GM19324 (cell line): ENCODE data around the gene PRELID2.
"Not testable (repeated sequence)": the region's sequence is repeated elsewhere in the genome, so short reads cannot be mapped to it uniquely, and the experiment has no call there.

Source experiments
- ATAC-seq: cut with Tn5 transposase; IDR thresholded peaks from one replicate; pipeline ENCODE4 v1.9.1; 2021; ENCODE audit warnings: mild to moderate bottlenecking, moderate library complexity; ENCODE audit not compliant: unreplicated experiment, low FRiP score

Gene PRELID2

GRCh38 chr5:145800181-145800580 lies 35.0 kb downstream of the PRELID2 start:
- ATAC-seq = no peak

- not testable (repeated sequence) for ATAC-seq
Observed at GRCh38 chr5:145798503-145798902, 36.6 kb downstream of the PRELID2 start.

- ATAC-seq = no peak
Observed at GRCh38 chr5:145797336-145797735, 37.8 kb downstream of the PRELID2 start.

GRCh38 chr5:145796318-145796717 lies 38.8 kb downstream of the PRELID2 start:
- ATAC-seq = no peak

GRCh38 chr5:145793574-145793973 lies 41.6 kb downstream of the PRELID2 start:
- ATAC-seq = no peak

- ATAC-seq = no peak
Observed at GRCh38 chr5:145792840-145793239, 42.3 kb downstream of the PRELID2 start.

- no peak for ATAC-seq
Observed at GRCh38 chr5:145791866-145792265, 43.3 kb downstream of the PRELID2 start.

GRCh38 chr5:145787996-145788395 lies 47.1 kb downstream of the PRELID2 start:
- ATAC-seq = no peak

GRCh38 chr5:145787507-145787906 lies 47.6 kb downstream of the PRELID2 start:
- no peak for ATAC-seq

GRCh38 chr5:145787001-145787400 lies 48.1 kb downstream of the PRELID2 start:
- no peak for ATAC-seq

- no peak for ATAC-seq
Observed at GRCh38 chr5:145780982-145781381, 54.2 kb downstream of the PRELID2 start.

GRCh38 chr5:145778144-145778900 lies 56.8 kb downstream of the PRELID2 start:
- ATAC-seq = no peak

GRCh38 chr5:145777445-145778063 lies 57.6 kb downstream of the PRELID2 start:
- ATAC-seq = no peak

- no peak for ATAC-seq
Observed at GRCh38 chr5:145776886-145777285, 58.3 kb downstream of the PRELID2 start.

GRCh38 chr5:145775893-145776444 lies 59.2 kb downstream of the PRELID2 start:
- ATAC-seq = no peak

- no peak for ATAC-seq
Observed at GRCh38 chr5:145775411-145775810, 59.7 kb downstream of the PRELID2 start.

GRCh38 chr5:145774442-145774841 lies 60.7 kb downstream of the PRELID2 start:
- ATAC-seq = no peak

GRCh38 chr5:145772466-145772865 lies 62.7 kb downstream of the PRELID2 start:
- ATAC-seq = no peak

GRCh38 chr5:145768863-145769262 lies 66.3 kb downstream of the PRELID2 start:
- ATAC-seq = no peak

GRCh38 chr5:145764325-145764724 lies 70.8 kb downstream of the PRELID2 start:
- no peak for ATAC-seq

- ATAC-seq = no peak
Observed at GRCh38 chr5:145762833-145763232, 72.3 kb downstream of the PRELID2 start.

- ATAC-seq = no peak
Observed at GRCh38 chr5:145761254-145761653, 73.9 kb downstream of the PRELID2 start.
